ENCODE results near the gene CLEC10A. TPM values are rescaled to one million over a fixed set of nuclear protein-coding genes. Genes with fewer than 3 reads are reported as not detected.
"Not testable (repeated sequence)": the region's sequence is repeated elsewhere in the genome, so short reads cannot be mapped to it uniquely, and the experiment has no call there.

The CLEC10A gene
- total RNA-seq, 1 experiment from 2014 or later: not detected

DNA sequence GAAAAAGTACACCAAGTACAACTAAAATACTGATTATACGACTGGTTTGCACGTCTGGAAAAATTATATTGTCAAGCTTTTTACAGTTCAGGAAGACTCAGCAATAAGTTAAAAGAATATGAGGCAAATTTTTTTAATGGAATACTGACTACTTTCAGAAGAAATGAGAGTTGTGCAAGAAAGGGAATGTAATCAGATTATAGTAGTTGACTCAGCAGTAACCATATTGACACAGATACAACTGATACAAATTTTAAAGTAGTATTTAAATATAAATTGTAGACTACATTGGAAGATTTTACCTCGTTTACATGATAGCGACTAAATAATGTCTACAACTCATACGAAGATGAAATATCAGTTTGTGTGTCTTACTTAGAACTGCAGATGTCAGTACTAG is 17.9 kb upstream of the CLEC10A start:
- Histone ChIP-seq H3K27ac (ENCODE audit: low read length) (no peak overlapping the region), H3K4me2 (ENCODE audit: low read length) (no peak overlapping the region), H3K9ac (ENCODE audit: low read length) (no peak overlapping the region), H2AFZ (ENCODE audit: low read length) (no peak overlapping the region), H3K4me3 (ENCODE audit: low read length) (no peak overlapping the region), H3K36me3 (ENCODE audit: low read depth, low read length) (no peaks in the 10 kb centered on the region), H3F3A (ENCODE audit: low read length, unreplicated experiment) (no peaks in the 10 kb centered on the region), H3K9me3 (ENCODE audit: low read length) (no peaks in the 10 kb centered on the region), H4K20me1 (ENCODE audit: low read length) (no peaks in the 10 kb centered on the region), H3K9me2 (replicated peaks; ENCODE audit: low read length) (no peaks in the 10 kb centered on the region), H3K4me1 (ENCODE audit: insufficient read depth, low read length) (no peaks in the 10 kb centered on the region; the same call in 1 of the 2 replicates), H3K27me3 (ENCODE audit: low read length) (no peaks in the 10 kb centered on the region), H3K79me2 (ENCODE audit: low read length) (no peaks in the 10 kb centered on the region)
- ChIA-PET CTCF (no interaction called here), POLR2A (ENCODE audit: unreplicated experiment) (no interaction called here)
- no TSS peak for BruUV-seq (replicated peaks)
- peak; percentile 30 for DNase-seq
- no peak for TF ChIP-seq EZH2 (IDR thresholded peaks at IDR 0.05; ENCODE audit: low read length, unreplicated experiment)
- TF ChIP-seq, protein P1, sequence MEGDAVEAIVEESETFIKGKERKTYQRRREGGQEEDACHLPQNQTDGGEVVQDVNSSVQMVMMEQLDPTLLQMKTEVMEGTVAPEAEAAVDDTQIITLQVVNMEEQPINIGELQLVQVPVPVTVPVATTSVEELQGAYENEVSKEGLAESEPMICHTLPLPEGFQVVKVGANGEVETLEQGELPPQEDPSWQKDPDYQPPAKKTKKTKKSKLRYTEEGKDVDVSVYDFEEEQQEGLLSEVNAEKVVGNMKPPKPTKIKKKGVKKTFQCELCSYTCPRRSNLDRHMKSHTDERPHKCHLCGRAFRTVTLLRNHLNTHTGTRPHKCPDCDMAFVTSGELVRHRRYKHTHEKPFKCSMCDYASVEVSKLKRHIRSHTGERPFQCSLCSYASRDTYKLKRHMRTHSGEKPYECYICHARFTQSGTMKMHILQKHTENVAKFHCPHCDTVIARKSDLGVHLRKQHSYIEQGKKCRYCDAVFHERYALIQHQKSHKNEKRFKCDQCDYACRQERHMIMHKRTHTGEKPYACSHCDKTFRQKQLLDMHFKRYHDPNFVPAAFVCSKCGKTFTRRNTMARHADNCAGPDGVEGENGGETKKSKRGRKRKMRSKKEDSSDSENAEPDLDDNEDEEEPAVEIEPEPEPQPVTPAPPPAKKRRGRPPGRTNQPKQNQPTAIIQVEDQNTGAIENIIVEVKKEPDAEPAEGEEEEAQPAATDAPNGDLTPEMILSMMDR (conservative IDR thresholded peaks at IDR 0.05; ENCODE audit: low read depth, low read length): no peak
- no peak for TF ChIP-seq EZH2phosphoT487 (IDR thresholded peaks at IDR 0.05; ENCODE audit: borderline replicate concordance, low read length)
- peak; percentile 53 for ATAC-seq
- intact Hi-C loops (cut with micrococcal nuclease): loop anchor here (5.0 kb wide), 1 partner anchor 36 kb away; no protein-coding TSS in a partner anchor

DNA sequence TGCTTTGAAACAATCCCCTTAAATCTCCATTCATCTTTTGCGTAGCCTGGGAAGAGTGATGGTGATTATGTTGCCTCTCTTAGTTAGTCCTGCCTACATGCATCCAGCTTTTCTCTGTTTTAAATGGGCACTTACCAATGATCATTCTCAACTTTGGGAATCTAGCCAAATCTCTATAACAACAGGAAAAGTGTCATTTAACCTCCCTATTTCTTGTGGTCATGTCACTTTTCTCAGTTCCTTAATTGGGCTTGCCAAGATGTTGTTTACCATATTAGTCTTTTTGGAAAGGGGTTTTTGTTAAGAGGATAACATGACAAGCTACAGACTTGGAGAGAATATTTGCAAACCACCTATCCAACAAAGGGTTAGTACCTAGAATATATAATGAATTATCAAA is 15.6 kb upstream of the CLEC10A start:
- Histone ChIP-seq H3K4me3 (ENCODE audit: low read length) (no peak overlapping the region), H2AFZ (ENCODE audit: low read length) (no peak overlapping the region), H3K4me1 (ENCODE audit: insufficient read depth, low read length) (no peaks in the 10 kb centered on the region; the same call in 1 of the 2 replicates), H3K27ac (ENCODE audit: low read length) (no peak overlapping the region), H3K9me2 (replicated peaks; ENCODE audit: low read length) (no peaks in the 10 kb centered on the region), H3K4me2 (ENCODE audit: low read length) (no peak overlapping the region), H3K9ac (ENCODE audit: low read length) (no peak overlapping the region), H3K36me3 (ENCODE audit: low read depth, low read length) (no peaks in the 10 kb centered on the region), H4K20me1 (ENCODE audit: low read length) (no peaks in the 10 kb centered on the region), H3K27me3 (ENCODE audit: low read length) (no peaks in the 10 kb centered on the region), H3F3A (ENCODE audit: low read length, unreplicated experiment) (no peaks in the 10 kb centered on the region), H3K9me3 (ENCODE audit: low read length) (no peaks in the 10 kb centered on the region), H3K79me2 (ENCODE audit: low read length) (no peaks in the 10 kb centered on the region)
- TF ChIP-seq EZH2phosphoT487 (IDR thresholded peaks at IDR 0.05; ENCODE audit: borderline replicate concordance, low read length) (no peak), EZH2 (IDR thresholded peaks at IDR 0.05; ENCODE audit: low read length, unreplicated experiment) (no peak)
- TF ChIP-seq, protein P1 (conservative IDR thresholded peaks at IDR 0.05; ENCODE audit: low read depth, low read length): no peak
- DNase-seq (no peak), ATAC-seq (no peak)
- BruUV-seq (replicated peaks): no TSS peak
- intact Hi-C loops (cut with micrococcal nuclease): loop anchor here (5.0 kb wide), 1 partner anchor 33 kb away; no protein-coding TSS in a partner anchor
- POLR2A ChIA-PET (ENCODE audit: unreplicated experiment): no interaction called here
- CTCF ChIA-PET: no interaction called here

DNA sequence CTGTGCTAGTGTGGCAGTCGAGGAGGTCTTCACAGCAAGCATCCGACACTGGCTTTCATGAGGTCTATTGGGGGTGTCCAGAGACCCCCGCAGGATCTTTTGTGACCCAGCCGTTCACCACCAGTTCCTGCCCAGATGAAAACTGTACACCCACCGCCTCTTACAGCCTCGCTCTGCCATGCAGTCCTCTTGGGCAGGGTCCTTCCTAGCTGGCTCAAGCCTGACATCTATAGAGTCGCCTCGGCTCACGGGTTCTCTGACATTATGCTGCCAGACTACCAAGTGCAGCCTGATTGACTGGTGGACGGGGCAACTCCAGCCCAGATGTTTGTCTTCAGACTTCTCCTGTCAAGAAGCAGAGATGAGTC is 14.6 kb upstream of the CLEC10A start:
- Histone ChIP-seq H3K4me1 (ENCODE audit: insufficient read depth, low read length) (no peaks in the 10 kb centered on the region; the same call in 1 of the 2 replicates), H4K20me1 (ENCODE audit: low read length) (no peaks in the 10 kb centered on the region), H3K36me3 (ENCODE audit: low read depth, low read length) (no peaks in the 10 kb centered on the region), H3F3A (ENCODE audit: low read length, unreplicated experiment) (no peaks in the 10 kb centered on the region), H2AFZ (ENCODE audit: low read length) (no peak overlapping the region), H3K9me2 (replicated peaks; ENCODE audit: low read length) (no peaks in the 10 kb centered on the region), H3K4me2 (ENCODE audit: low read length) (no peak overlapping the region), H3K27me3 (ENCODE audit: low read length) (no peaks in the 10 kb centered on the region), H3K9me3 (ENCODE audit: low read length) (no peaks in the 10 kb centered on the region), H3K4me3 (ENCODE audit: low read length) (no peak overlapping the region), H3K27ac (ENCODE audit: low read length) (no peak overlapping the region), H3K9ac (ENCODE audit: low read length) (no peak overlapping the region), H3K79me2 (ENCODE audit: low read length) (no peaks in the 10 kb centered on the region)
- ATAC-seq (no peak), DNase-seq (no peak)
- ChIA-PET POLR2A (ENCODE audit: unreplicated experiment) (no interaction called here), CTCF (no interaction called here)
- intact Hi-C loops (cut with micrococcal nuclease): loop anchor here (5.0 kb wide), 1 partner anchor 32 kb away; no protein-coding TSS in a partner anchor
- BruUV-seq (replicated peaks): no TSS peak
- TF ChIP-seq EZH2phosphoT487 (IDR thresholded peaks at IDR 0.05; ENCODE audit: borderline replicate concordance, low read length): no peak
- no peak for TF ChIP-seq EZH2 (IDR thresholded peaks at IDR 0.05; ENCODE audit: low read length, unreplicated experiment)
- TF ChIP-seq, protein P1 (conservative IDR thresholded peaks at IDR 0.05; ENCODE audit: low read depth, low read length): no peak

DNA sequence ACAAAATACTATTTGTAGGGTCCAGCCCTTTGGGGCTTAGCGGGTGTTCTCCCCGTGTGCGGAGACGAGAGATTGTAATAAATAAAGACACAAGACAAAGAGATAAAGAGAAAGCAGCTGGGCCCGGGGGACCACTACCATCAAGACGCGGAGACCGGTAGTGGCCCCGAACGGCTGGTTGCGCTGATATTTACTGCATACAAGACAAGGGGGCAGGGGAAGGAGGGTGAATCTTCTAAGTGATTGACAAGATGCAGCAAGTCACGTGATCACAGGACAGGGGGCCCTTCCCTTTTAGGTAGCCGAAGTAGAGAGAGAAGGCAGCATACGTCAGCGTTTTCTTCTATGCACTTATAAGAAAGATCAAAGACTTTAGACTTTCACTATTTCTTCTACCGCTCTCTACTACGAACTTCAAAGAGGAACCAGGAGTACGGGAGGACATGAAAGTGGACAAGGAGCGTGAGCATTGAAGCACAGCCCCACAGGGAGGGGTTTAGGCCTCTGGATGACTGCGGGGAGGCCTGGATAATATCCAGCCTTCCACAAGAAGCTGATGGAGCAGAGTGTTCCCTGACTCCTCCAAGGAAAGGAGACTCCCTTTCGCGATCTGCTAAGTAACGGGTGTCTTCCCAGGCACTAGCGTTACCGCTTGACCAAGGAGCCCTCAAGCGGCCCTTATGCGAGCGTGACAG is 11.4 kb upstream of the CLEC10A start:
- H3F3A ChIP-seq (ENCODE audit: low read length, unreplicated experiment); H3K4me2 ChIP-seq (ENCODE audit: low read length); DNase-seq; BruUV-seq (replicated peaks); H3K36me3 ChIP-seq (ENCODE audit: low read depth, low read length); H3K4me3 ChIP-seq (ENCODE audit: low read length); H3K9me2 ChIP-seq (replicated peaks; ENCODE audit: low read length); POLR2A ChIA-PET (ENCODE audit: unreplicated experiment); H4K20me1 ChIP-seq (ENCODE audit: low read length); H3K27ac ChIP-seq (ENCODE audit: low read length); H3K9ac ChIP-seq (ENCODE audit: low read length); intact Hi-C loops (cut with micrococcal nuclease); H2AFZ ChIP-seq (ENCODE audit: low read length); H3K27me3 ChIP-seq (ENCODE audit: low read length); CTCF ChIA-PET; H3K79me2 ChIP-seq (ENCODE audit: low read length); H3K4me1 ChIP-seq (ENCODE audit: insufficient read depth, low read length); H3K9me3 ChIP-seq (ENCODE audit: low read length); ATAC-seq: not testable (repeated sequence)

Data from PC-3 (cell line).